Measurements from ENCODE around the gene MUCL1. TPM values are rescaled to one million over a fixed set of nuclear protein-coding genes. Genes with fewer than 3 reads are reported as not detected.
"Not testable (repeated sequence)": the region's sequence is repeated elsewhere in the genome, so short reads cannot be mapped to it uniquely, and the experiment has no call there.

The MUCL1 gene
- total RNA-seq, 1 experiment from 2014 or later = not detected

DNA sequence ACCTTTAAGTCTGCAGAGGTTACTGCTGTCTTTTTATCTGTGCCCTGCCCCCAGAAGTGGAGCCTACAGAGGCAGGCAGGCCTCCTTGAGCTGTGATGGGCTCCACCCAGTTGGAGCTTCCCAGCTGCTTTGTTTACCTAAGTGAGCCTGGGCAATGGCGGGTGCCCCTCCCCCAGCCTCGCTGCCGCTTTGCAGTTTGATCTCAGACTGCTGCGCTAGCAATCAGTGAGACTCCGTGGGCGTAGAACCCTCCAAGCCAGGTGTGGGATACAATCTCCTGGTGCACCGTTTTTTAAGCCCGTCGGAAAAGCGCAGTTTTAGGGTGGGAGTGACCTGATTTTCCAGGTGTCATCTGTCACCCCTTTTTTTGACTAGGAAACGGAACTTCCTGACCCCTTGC, 34.1 kb downstream of the MUCL1 start:
- not testable (repeated sequence) for H4K8ac ChIP-seq (replicated peaks; ENCODE audit: insufficient read length, low read depth, low read length); H3K18ac ChIP-seq (ENCODE audit: insufficient read length, low read depth, low read length); H3K79me1 ChIP-seq (ENCODE audit: insufficient read depth, low read depth, low read length, poor library complexity, severe bottlenecking); H3K9me3 ChIP-seq (ENCODE audit: control insufficient read depth, low read depth, low read length); H4K5ac ChIP-seq (ENCODE audit: insufficient read length, low read depth, low read length); H3K27me3 Mint-ChIP-seq (ENCODE audit: low read depth); H3K79me2 ChIP-seq (ENCODE audit: insufficient read depth, low read length); H2BK5ac ChIP-seq (ENCODE audit: insufficient read length, low read length); H3K27ac Mint-ChIP-seq; H3T11ph ChIP-seq (ENCODE audit: low read length); H4K20me1 ChIP-seq (ENCODE audit: control insufficient read depth, insufficient read depth, insufficient read length); H3K23ac ChIP-seq (ENCODE audit: insufficient read length, low read depth, low read length); H3K4ac ChIP-seq (ENCODE audit: low read depth, low read length); H2BK20ac ChIP-seq (ENCODE audit: low read depth, low read length, poor library complexity, severe bottlenecking); H3K23me2 ChIP-seq (ENCODE audit: insufficient read length, low read depth, low read length, poor library complexity, severe bottlenecking); H3K36me3 Mint-ChIP-seq (ENCODE audit: insufficient read depth in 1 of 3, low read depth in 3 of 3); H3K27me3 ChIP-seq (ENCODE audit: insufficient read depth, low read length); H2BK120ac ChIP-seq (ENCODE audit: low read depth, low read length, poor library complexity, severe bottlenecking); H2BK12ac ChIP-seq (ENCODE audit: insufficient read length, low read depth, low read length); H3K9ac ChIP-seq (ENCODE audit: extremely low read depth, insufficient read length, low read length); H3K56ac ChIP-seq (ENCODE audit: insufficient read length, low read depth, low read length); H2BK15ac ChIP-seq (ENCODE audit: low read depth, low read length); H3K27ac ChIP-seq (ENCODE audit: insufficient read length, low read depth, low read length); H4K91ac ChIP-seq (ENCODE audit: insufficient read length, low read depth, low read length); H2AK5ac ChIP-seq (ENCODE audit: insufficient read length, low read length); H3K4me1 ChIP-seq (ENCODE audit: insufficient read depth, low read length); H3K9me3 Mint-ChIP-seq; H2AFZ ChIP-seq (ENCODE audit: low read length); H3K14ac ChIP-seq (ENCODE audit: insufficient read depth, low read length)
- DNase-seq = peak; percentile 43
- WGBS (ENCODE audit: extremely low coverage, insufficient read length, low lambda C conversion rate) = no CpG with 5 or more reads among the region's 11 CpGs
- peak overlapping the region; percentile 63 to 66 for H3K4me3 Mint-ChIP-seq
- H3K4me1 Mint-ChIP-seq = peaks cover 10 to 15% of the 10 kb centered on the region in 2 experiments
- H3K4me2 ChIP-seq (ENCODE audit: insufficient read depth, insufficient read length, low read length) = peak overlapping the region; percentile 55
